Activated CD8-positive, alpha-beta T cell treated with anti-CD3 and anti-CD28 coated beads, Interleukin-2, amount 10 ng/mL, durations not matched to agents 7 days and 5 days (primary cell): ENCODE data around the gene VCY. TPM values are rescaled to one million over a fixed set of nuclear protein-coding genes. Genes with fewer than 3 reads are reported as not detected.
"Not testable (repeated sequence)": the region's sequence is repeated elsewhere in the genome, so short reads cannot be mapped to it uniquely, and the experiment has no call there.

Source experiments
- ATAC-seq: fragments of 150-1000 bp; cut with Tn5 transposase; one replicate; pipeline ENCODE4 v1.10.0; 2021; ENCODE audit warnings: moderate library complexity
- CTCF ChIA-PET: fragments of 350-600 bp; sonication (Branson Sonifier 250); formaldehyde crosslinking; loops from one replicate; lab custom pipeline; 2021; ENCODE audit warnings: antibody characterized with exemption; lab: Charles Lee
- POLR2A ChIA-PET: fragments of 350-600 bp; sonication (Branson Sonifier 250); formaldehyde crosslinking; loops from one replicate; lab custom pipeline; 2021; ENCODE audit warnings: antibody characterized with exemption; lab: Charles Lee
- DNase-seq: peaks from one replicate; pipeline ENCODE4 v3.0.0-alpha.2; 2020
- H3K27ac Mint-ChIP-seq: one replicate; pipeline ENCODE4 v1.8.0; 2021; ENCODE audit warnings: mild to moderate bottlenecking, mixed read lengths
- H3K27me3 Mint-ChIP-seq: one replicate; pipeline ENCODE4 v1.8.0; 2021; ENCODE audit warnings: low read depth, mixed read lengths
- H3K36me3 Mint-ChIP-seq: one replicate; pipeline ENCODE4 v1.8.0; 2021; ENCODE audit warnings: low read depth, mixed read lengths
- H3K4me1 Mint-ChIP-seq: one replicate; pipeline ENCODE4 v1.8.0; 2021; ENCODE audit warnings: low read depth, mixed read lengths
- H3K4me3 Mint-ChIP-seq: one replicate; pipeline ENCODE4 v1.8.0; 2021; ENCODE audit warnings: mild to moderate bottlenecking, mixed read lengths
- H3K9me3 Mint-ChIP-seq: one replicate; pipeline ENCODE4 v1.8.0; 2022; ENCODE audit warnings: mixed read lengths; ENCODE audit not compliant: insufficient read depth
- total RNA-seq, 2 experiments: library from RNA; stranded (reverse); gene quantifications; one replicate each; pipeline ENCODE4 v1.2.3, GENCODE V29; 2021

The VCY gene
- not detected for total RNA-seq

- H3K9me3 Mint-ChIP-seq, H3K27me3 Mint-ChIP-seq, H3K27ac Mint-ChIP-seq, H3K4me3 Mint-ChIP-seq, POLR2A ChIA-PET, H3K36me3 Mint-ChIP-seq, CTCF ChIA-PET, DNase-seq, H3K4me1 Mint-ChIP-seq, ATAC-seq: not testable (repeated sequence)
Observed at GRCh38 chrY:13986373-13986772, at the start of gene VCY. Gene VCY (minus strand): TSS chrY:13986473. CDS start chrY:13986440, 33 bp downstream.

GRCh38 chrY:14030395-14030794 lies 44.1 kb upstream of the VCY start:
- H3K4me3 Mint-ChIP-seq, H3K36me3 Mint-ChIP-seq, ATAC-seq, H3K27me3 Mint-ChIP-seq, POLR2A ChIA-PET, H3K9me3 Mint-ChIP-seq, H3K27ac Mint-ChIP-seq, DNase-seq, CTCF ChIA-PET, H3K4me1 Mint-ChIP-seq: not testable (repeated sequence)

DNA sequence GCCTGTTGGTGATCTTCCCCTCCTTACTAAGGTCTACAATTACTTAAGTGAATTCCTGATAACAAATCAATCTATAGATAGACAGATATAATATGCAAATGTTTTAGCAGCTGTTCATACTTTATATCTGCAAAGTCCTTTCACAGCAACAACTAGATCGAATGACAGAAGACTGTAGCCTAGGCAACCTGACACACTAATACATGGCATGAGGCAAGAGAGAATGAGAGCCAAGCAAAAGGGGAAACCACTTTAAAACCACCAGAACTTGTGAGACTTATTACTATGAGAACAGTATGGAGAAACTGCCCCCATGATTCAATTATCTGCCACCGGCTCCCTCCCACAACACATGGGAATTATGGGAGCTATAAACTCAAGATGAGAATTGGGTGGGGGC lies 25.6 kb upstream of the VCY start:
- POLR2A ChIA-PET, CTCF ChIA-PET, ATAC-seq, H3K4me1 Mint-ChIP-seq, H3K27ac Mint-ChIP-seq, H3K36me3 Mint-ChIP-seq, DNase-seq, H3K4me3 Mint-ChIP-seq, H3K9me3 Mint-ChIP-seq, H3K27me3 Mint-ChIP-seq: not testable (repeated sequence)

GRCh38 chrY:13942406-13942805 lies 43.9 kb downstream of the VCY start:
- H3K27ac Mint-ChIP-seq, DNase-seq, POLR2A ChIA-PET, H3K36me3 Mint-ChIP-seq, ATAC-seq, H3K4me3 Mint-ChIP-seq, H3K27me3 Mint-ChIP-seq, CTCF ChIA-PET, H3K9me3 Mint-ChIP-seq, H3K4me1 Mint-ChIP-seq: not testable (repeated sequence)

Other genes with a start within 250 kb of the VCY start
- not detected for gene VCY1B, start 69.8 kb upstream of the VCY start, total RNA-seq